Karpas-422 (cell line): ENCODE data around the gene LCOR. TPM values are rescaled to one million over a fixed set of nuclear protein-coding genes. Genes with fewer than 3 reads are reported as not detected.

Source experiments
- DNase-seq: peaks from one replicate; pipeline ENCODE4 v3.0.0-alpha.2; 2015
- H2AFZ ChIP-seq: fragments of 200-600 bp; sonication (generic); 2 replicates; pipeline ENCODE4 v1.6.1; 2014; ENCODE audit warnings: antibody characterized with exemption, low read length, mixed read lengths
- H3K27ac ChIP-seq: fragments of 200-600 bp; sonication (generic); 2 replicates; pipeline ENCODE4 v1.5.1; 2014; ENCODE audit warnings: mild to moderate bottlenecking, low read length, moderate library complexity
- H3K27me3 ChIP-seq: fragments of 200-600 bp; sonication (generic); 2 replicates; pipeline ENCODE4 v1.6.1; 2014; ENCODE audit warnings: low read length, mixed read lengths
- H3K36me3 ChIP-seq: fragments of 200-600 bp; sonication (generic); 2 replicates; pipeline ENCODE4 v1.6.1; 2014; ENCODE audit warnings: low read length, mixed read lengths; ENCODE audit not compliant: insufficient read depth
- H3K4me1 ChIP-seq: fragments of 200-600 bp; sonication (generic); 2 replicates; pipeline ENCODE4 v1.6.1; 2014; ENCODE audit warnings: mild to moderate bottlenecking, low read length, mixed read lengths
- H3K4me2 ChIP-seq: fragments of 200-600 bp; sonication (generic); 2 replicates; pipeline ENCODE4 v1.6.1; 2014; ENCODE audit warnings: low read length, low read depth, mild to moderate bottlenecking; ENCODE audit not compliant: poor library complexity, severe bottlenecking
- H3K4me3 ChIP-seq: fragments of 200-600 bp; sonication (generic); 2 replicates; pipeline ENCODE4 v1.5.1; 2014; ENCODE audit warnings: mild to moderate bottlenecking, antibody characterized with exemption, low read length, mixed read lengths
- H3K79me2 ChIP-seq: fragments of 200-600 bp; sonication (generic); 2 replicates; pipeline ENCODE4 v1.6.1; 2014; ENCODE audit warnings: mild to moderate bottlenecking, low read length, mixed read lengths
- H3K9ac ChIP-seq: fragments of 200-600 bp; sonication (generic); 2 replicates; pipeline ENCODE4 v1.6.0; 2014; ENCODE audit warnings: low read length
- H3K9me2 ChIP-seq: fragments of 200-600 bp; sonication (generic), shearing (Covaris generic); replicated peaks from 2 replicates; pipeline ENCODE4 v1.6.0; 2014; ENCODE audit warnings: mild to moderate bottlenecking, low read length, moderate library complexity; ENCODE audit not compliant: insufficient read depth
- H3K9me3 ChIP-seq: fragments of 300-700, 200-600 bp; sonication (generic); 2 replicates; pipeline ENCODE4 v1.6.1; 2014; ENCODE audit warnings: low read length, mixed read lengths
- H4K20me1 ChIP-seq: fragments of 200-600 bp; sonication (generic); 2 replicates; pipeline ENCODE4 v1.6.1; 2014; ENCODE audit warnings: mild to moderate bottlenecking, antibody characterized with exemption, low read length, low read depth; ENCODE audit not compliant: insufficient read depth
- total RNA-seq: library from RNA; depleted of rRNA; stranded (reverse); fragments of >200 nt; shearing (Covaris generic); gene quantifications from 2 replicates; pipeline ENCODE4 v1.2.3, GENCODE V29; 2014; ENCODE audit warnings: low replicate concordance

LCOR gene
- total RNA-seq, 1 experiment from 2014 or later, result 24.3 TPM

DNA sequence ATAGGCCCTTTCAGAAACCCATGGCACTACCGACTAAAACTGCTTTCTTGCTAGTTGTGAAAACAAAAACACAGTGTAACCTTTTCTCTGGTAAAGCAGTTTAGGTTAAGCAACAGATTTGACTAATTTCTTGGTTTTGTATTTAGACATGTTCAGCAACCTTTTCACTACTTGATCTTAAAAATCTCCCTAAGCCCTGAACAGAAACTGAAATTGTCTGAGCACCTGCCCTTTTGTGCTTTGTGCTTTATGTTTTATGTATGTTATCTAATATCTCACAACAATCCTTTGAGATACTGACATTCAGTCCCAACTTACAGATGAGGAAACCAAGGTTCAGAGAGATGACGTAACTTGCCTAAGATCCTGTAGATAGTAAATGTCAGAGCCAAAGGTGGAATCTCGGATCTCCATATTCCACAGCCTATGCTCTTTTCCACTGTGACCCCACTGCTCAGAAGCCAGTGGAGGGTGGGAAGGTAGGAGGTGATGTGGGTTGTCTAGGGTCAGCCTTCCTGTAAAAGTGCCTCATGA lies 146.6 kb downstream of the LCOR start:
- Histone ChIP-seq H4K20me1 (no peaks in the 10 kb centered on the region), H3K9me3 (no peaks in the 10 kb centered on the region), H3K27me3 (no peaks in the 10 kb centered on the region), H3K9ac (no peak overlapping the region), H3K4me2 (no peak overlapping the region), H3K36me3 (peaks cover 9% of the 10 kb centered on the region; the same call in 1 of the 2 replicates), H3K4me1 (peaks cover 16% of the 10 kb centered on the region), H3K9me2 (no peaks in the 10 kb centered on the region), H2AFZ (no peak overlapping the region), H3K79me2 (peaks cover 4% of the 10 kb centered on the region; the same call in 1 of the 2 replicates), H3K4me3 (no peak overlapping the region), H3K27ac (no peak overlapping the region)
- no peak for DNase-seq

DNA sequence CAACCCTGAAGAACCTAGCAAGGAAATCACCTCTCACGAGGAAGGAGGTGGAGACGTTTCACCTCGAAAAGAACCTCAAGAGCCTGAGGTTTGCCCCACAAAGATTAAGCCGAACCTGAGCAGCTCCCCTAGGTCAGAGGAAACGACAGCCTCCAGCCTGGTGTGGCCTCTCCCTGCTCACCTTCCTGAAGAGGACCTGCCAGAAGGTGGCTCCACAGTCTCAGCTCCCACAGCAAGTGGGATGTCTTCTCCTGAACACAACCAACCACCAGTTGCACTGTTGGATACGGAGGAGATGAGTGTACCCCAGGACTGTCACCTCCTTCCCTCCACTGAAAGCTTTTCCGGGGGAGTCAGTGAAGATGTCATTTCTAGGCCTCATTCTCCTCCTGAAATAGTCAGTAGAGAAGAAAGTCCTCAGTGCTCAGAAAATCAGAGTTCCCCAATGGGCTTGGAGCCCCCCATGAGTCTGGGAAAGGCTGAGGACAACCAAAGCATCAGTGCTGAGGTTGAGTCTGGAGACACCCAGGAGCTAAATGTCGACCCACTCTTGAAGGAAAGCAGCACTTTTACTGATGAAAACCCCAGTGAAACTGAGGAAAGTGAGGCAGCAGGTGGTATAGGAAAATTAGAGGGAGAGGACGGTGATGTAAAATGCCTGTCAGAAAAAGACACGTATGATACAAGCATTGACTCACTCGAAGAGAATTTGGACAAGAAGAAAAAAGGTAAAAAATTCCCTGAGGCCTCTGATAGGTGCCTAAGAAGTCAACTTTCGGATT lies 150.2 kb downstream of the LCOR start:
- H3K9me3 ChIP-seq, result no peaks in the 10 kb centered on the region
- no peak overlapping the region for H3K4me3 ChIP-seq
- no peak overlapping the region for H3K9ac ChIP-seq
- DNase-seq, result no peak
- H3K4me2 ChIP-seq, result no peak overlapping the region
- H3K4me1 ChIP-seq, result peaks cover 28% of the 10 kb centered on the region
- H3K27ac ChIP-seq, result no peak overlapping the region
- H3K36me3 ChIP-seq, result peaks cover 9% of the 10 kb centered on the region; the same call in 1 of the 2 replicates
- H4K20me1 ChIP-seq, result no peaks in the 10 kb centered on the region
- no peaks in the 10 kb centered on the region for H3K27me3 ChIP-seq
- no peak overlapping the region for H2AFZ ChIP-seq
- no peaks in the 10 kb centered on the region for H3K79me2 ChIP-seq
- H3K9me2 ChIP-seq, result no peaks in the 10 kb centered on the region

DNA sequence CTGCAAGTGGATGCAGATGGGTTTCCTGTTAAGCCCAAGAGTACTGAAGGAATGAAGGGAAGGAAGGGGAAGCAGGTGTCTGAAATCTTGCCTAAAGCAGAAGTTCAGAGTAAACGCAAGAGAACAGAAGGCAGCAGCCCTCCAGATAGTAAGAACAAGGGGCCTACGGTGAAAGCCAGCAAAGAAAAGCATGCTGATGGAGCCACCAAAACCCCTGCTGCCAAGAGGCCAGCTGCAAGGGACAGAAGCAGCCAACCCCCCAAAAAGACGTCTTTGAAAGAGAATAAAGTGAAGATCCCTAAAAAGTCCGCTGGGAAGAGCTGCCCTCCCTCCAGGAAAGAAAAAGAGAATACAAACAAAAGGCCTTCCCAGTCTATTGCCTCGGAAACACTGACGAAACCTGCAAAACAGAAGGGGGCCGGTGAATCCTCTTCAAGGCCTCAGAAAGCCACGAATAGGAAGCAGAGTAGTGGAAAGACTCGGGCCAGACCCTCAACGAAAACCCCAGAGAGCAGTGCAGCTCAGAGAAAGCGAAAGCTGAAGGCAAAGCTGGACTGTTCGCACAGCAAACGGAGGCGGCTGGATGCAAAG lies 152.5 kb downstream of the LCOR start:
- Histone ChIP-seq H3K4me1 (peaks cover 28% of the 10 kb centered on the region), H3K27me3 (no peaks in the 10 kb centered on the region), H3K79me2 (no peaks in the 10 kb centered on the region), H3K36me3 (peaks cover 9% of the 10 kb centered on the region; the same call in 1 of the 2 replicates), H3K9me3 (no peaks in the 10 kb centered on the region), H4K20me1 (no peaks in the 10 kb centered on the region), H3K4me2 (no peak overlapping the region), H3K4me3 (no peak overlapping the region), H3K9me2 (no peaks in the 10 kb centered on the region), H3K9ac (no peak overlapping the region), H2AFZ (no peak overlapping the region), H3K27ac (no peak overlapping the region)
- no peak for DNase-seq

DNA sequence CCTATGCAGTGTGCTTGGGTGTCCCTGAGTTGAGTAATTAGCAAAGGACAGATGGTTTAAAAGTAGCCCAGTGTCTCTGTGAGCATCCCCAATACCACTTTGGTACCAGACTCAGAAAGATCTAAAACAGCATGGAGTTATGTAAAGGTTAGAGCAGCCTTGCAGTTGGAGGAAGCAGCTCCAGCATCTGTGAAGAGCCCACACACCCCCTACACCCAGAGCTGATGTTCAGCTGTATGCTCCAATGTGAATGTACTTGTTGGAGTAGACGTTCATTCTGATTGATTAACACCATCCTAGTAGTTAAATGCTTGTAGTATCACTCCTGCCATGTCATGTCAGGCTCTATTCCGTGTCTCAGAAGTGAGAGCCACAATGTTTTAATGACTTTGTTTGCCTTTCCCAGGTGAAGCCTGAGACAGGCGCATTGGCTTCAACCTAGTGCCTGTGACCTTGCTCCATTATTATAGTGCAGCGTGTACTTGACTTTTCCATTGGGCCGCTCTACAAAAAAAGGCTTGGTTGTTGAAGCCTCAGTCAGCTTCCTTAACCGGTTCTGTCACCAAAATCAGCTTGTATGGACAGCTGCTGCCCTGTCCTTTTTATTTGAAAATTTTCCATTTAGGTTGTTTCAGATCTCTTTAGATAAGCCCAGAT lies 154.2 kb downstream of the LCOR start:
- no peaks in the 10 kb centered on the region for H3K27me3 ChIP-seq
- H3K79me2 ChIP-seq, result no peaks in the 10 kb centered on the region
- H3K4me2 ChIP-seq, result no peak overlapping the region
- H2AFZ ChIP-seq, result no peak overlapping the region
- no peaks in the 10 kb centered on the region for H4K20me1 ChIP-seq
- no peak overlapping the region for H3K9ac ChIP-seq
- H3K9me2 ChIP-seq, result no peaks in the 10 kb centered on the region
- H3K27ac ChIP-seq, result peak overlapping the region; percentile 47
- no peak for DNase-seq
- H3K36me3 ChIP-seq, result peaks cover 5% of the 10 kb centered on the region; the same call in 1 of the 2 replicates
- H3K4me3 ChIP-seq, result no peak overlapping the region
- peaks cover 32% of the 10 kb centered on the region for H3K4me1 ChIP-seq
- H3K9me3 ChIP-seq, result no peaks in the 10 kb centered on the region

DNA sequence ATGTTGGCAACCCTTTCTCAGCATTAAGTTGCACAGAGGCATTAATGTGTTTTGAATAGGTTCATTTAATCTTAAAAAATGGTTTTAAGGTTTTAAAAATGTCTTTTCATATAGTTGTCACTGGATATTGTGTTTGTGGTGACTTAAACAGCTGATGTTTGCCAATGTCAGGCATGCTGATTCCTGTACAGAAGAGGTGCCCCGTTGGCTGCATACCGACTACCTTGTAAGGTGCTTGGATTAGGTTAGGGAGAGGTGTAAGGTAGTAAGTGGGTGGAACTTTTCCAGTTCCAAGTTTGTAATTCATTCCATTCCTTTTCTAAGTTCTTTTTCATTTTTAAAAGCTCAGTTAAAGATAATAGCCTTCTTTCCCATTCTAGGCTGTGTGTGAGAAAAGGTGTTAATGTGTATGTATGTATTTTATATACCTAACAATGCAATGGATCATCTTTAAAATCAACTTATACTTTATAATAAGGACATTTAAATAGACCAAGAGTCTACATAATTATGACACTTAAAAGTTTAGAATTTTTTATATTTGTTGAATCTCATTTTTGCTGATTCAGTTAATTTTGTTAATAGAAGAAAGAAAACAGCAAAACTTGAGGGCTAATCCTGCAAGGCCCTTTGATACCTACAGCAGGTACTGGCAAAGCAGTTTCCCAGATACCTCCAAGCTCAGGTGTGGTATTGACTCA lies 155.2 kb downstream of the LCOR start:
- Histone ChIP-seq H2AFZ (no peak overlapping the region), H3K4me3 (no peak overlapping the region), H3K4me1 (peaks cover 42% of the 10 kb centered on the region), H3K9ac (no peak overlapping the region), H4K20me1 (no peaks in the 10 kb centered on the region), H3K27me3 (no peaks in the 10 kb centered on the region), H3K9me3 (no peaks in the 10 kb centered on the region), H3K4me2 (no peak overlapping the region), H3K27ac (peak overlapping the region; percentile 34; the same call in 1 of the 2 replicates), H3K36me3 (no peaks in the 10 kb centered on the region), H3K79me2 (no peaks in the 10 kb centered on the region), H3K9me2 (no peaks in the 10 kb centered on the region)
- no peak for DNase-seq

DNA sequence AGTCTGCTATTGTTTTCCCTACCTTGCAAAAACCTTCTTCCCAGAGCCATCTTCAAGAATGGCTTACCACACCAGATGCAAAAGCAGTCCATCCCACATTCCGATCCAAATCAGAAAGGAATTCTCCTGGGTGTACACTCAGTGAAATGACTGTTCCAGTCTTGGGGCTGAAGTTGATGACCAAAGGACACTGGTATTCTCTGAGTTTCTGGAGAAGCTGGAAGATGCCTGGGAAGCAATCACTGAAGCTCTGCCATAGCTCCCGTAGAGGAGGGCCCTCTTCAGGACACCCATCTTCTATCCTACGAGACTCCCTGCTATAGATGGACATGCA lies 155.7 kb downstream of the LCOR start:
- Histone ChIP-seq H2AFZ (no peak overlapping the region), H4K20me1 (no peaks in the 10 kb centered on the region), H3K27me3 (no peaks in the 10 kb centered on the region), H3K4me2 (no peak overlapping the region), H3K27ac (no peak overlapping the region), H3K9me2 (no peaks in the 10 kb centered on the region), H3K4me3 (no peak overlapping the region), H3K9ac (no peak overlapping the region), H3K79me2 (no peaks in the 10 kb centered on the region), H3K9me3 (no peaks in the 10 kb centered on the region), H3K4me1 (peaks cover 47% of the 10 kb centered on the region), H3K36me3 (no peaks in the 10 kb centered on the region)
- no peak for DNase-seq

DNA sequence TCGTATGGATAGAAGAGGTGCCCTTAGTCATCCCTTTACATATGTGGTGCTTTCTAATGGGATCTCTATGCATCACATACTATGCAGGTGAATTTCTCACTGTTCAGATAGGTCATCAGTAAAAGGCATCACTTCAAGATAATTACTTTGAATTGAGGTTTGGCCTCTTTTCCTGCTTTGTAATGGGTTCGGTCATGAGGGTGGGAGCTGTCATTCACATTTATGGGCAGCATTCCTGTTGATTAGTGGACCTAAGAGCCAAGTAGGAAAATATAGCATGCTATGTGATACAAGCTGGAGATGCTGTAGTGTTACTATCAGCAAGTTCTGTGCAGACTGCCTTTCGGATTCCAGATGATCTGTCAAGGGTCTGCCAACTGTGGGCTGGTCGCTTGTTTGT lies 156.3 kb downstream of the LCOR start:
- Histone ChIP-seq H2AFZ (no peak overlapping the region), H3K27ac (no peak overlapping the region), H3K4me3 (no peak overlapping the region), H3K27me3 (no peaks in the 10 kb centered on the region), H3K79me2 (no peaks in the 10 kb centered on the region), H4K20me1 (no peaks in the 10 kb centered on the region), H3K9ac (no peak overlapping the region), H3K9me2 (no peaks in the 10 kb centered on the region), H3K4me2 (no peak overlapping the region), H3K4me1 (peaks cover 53% of the 10 kb centered on the region), H3K36me3 (no peaks in the 10 kb centered on the region), H3K9me3 (no peaks in the 10 kb centered on the region)
- no peak for DNase-seq
